Neuron (in vitro differentiated cells): Measurements from ENCODE around the gene C1QBP.
A peak's percentile ranks its signal among the peaks of the same experiment; 100 is the strongest.

Experiments
- H2AFZ ChIP-seq: one replicate; pipeline ENCODE4 v1.6.1; 2013; ENCODE audit warnings: low read depth, mild to moderate bottlenecking, inconsistent platforms, low read length, moderate library complexity
- H3K27me3 ChIP-seq: one replicate; pipeline ENCODE4 v1.6.1; 2013; ENCODE audit warnings: low read length; ENCODE audit not compliant: insufficient read depth
- H3K36me3 ChIP-seq: one replicate; pipeline ENCODE4 v1.6.1; 2013; ENCODE audit warnings: low read length; ENCODE audit not compliant: insufficient read depth
- H3K4me1 ChIP-seq: one replicate; pipeline ENCODE4 v1.6.1; 2013; ENCODE audit warnings: low read length; ENCODE audit not compliant: insufficient read depth
- H3K4me3 ChIP-seq: 2 replicates; pipeline ENCODE4 v1.5.1; 2013; ENCODE audit warnings: mild to moderate bottlenecking, low read length, moderate library complexity
- H3K9me3 ChIP-seq: one replicate; pipeline ENCODE4 v1.6.1; 2013; ENCODE audit warnings: low read length

Gene C1QBP, protein sequence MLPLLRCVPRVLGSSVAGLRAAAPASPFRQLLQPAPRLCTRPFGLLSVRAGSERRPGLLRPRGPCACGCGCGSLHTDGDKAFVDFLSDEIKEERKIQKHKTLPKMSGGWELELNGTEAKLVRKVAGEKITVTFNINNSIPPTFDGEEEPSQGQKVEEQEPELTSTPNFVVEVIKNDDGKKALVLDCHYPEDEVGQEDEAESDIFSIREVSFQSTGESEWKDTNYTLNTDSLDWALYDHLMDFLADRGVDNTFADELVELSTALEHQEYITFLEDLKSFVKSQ

DNA sequence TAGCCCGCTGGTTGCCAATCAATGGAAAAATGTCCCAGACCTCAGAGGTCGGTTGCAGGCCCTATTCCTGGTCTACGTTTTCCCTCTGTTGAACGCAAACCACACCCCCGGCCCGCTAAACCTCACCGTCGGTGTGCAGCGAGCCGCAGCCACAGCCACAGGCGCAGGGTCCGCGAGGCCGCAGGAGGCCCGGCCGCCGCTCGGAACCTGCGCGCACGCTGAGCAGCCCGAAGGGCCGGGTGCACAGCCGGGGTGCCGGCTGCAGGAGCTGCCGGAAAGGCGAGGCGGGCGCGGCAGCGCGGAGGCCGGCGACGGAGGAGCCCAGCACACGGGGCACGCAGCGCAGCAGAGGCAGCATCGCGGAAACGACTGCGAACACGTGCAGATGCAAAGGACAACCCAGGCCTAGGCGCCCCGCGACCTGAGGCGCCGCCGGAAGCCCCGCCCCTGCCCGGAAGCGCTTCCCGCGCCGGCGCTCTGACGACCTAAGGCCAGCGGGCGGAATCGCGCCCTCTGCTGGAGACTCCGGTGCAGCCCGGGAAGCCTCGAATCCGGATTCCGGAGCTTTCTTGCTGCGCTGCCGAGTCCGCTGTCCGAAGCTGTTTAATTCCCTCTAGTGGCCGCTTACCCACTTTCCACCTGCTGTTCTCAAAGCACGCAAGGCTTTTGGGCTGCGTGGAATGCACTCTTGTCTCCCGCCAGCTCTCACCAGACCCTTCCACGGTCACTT, at the start of gene C1QBP:
C1QBP (minus strand) TSS at position 440 of the 730 bp plus-strand sequence; CDS start at position 358, 82 bp downstream.
- peak within 1 kb of the TSS; percentile 60 for H2AFZ ChIP-seq
- H3K4me3 ChIP-seq, result peak within 1 kb of the TSS; percentile 85
- no peaks in the 10 kb centered on the region for H3K9me3 ChIP-seq
- peaks cover 15% of the 10 kb centered on the region for H3K4me1 ChIP-seq
- peaks cover 49% of the 10 kb centered on the region for H3K36me3 ChIP-seq
- no peaks in the 10 kb centered on the region for H3K27me3 ChIP-seq

DNA sequence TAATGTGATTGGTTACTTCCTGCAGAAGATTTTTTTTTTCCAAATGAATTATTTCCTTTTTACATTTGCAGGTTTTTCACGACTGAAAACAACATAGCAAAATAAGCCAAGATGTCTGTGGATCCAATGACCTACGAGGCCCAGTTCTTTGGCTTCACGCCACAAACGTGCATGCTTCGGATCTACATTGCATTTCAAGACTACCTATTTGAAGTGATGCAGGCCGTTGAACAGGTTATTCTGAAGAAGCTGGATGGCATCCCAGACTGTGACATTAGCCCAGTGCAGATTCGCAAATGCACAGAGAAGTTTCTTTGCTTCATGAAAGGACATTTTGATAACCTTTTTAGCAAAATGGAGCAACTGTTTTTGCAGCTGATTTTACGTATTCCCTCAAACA, 49.8 kb upstream of the C1QBP start:
- peaks cover 16% of the 10 kb centered on the region for H3K4me1 ChIP-seq
- peaks cover 45% of the 10 kb centered on the region for H3K36me3 ChIP-seq
- H3K9me3 ChIP-seq, result peaks cover 10% of the 10 kb centered on the region
- H3K27me3 ChIP-seq, result no peaks in the 10 kb centered on the region
- H3K4me3 ChIP-seq, result no peak overlapping the region
- no peak overlapping the region for H2AFZ ChIP-seq

DNA sequence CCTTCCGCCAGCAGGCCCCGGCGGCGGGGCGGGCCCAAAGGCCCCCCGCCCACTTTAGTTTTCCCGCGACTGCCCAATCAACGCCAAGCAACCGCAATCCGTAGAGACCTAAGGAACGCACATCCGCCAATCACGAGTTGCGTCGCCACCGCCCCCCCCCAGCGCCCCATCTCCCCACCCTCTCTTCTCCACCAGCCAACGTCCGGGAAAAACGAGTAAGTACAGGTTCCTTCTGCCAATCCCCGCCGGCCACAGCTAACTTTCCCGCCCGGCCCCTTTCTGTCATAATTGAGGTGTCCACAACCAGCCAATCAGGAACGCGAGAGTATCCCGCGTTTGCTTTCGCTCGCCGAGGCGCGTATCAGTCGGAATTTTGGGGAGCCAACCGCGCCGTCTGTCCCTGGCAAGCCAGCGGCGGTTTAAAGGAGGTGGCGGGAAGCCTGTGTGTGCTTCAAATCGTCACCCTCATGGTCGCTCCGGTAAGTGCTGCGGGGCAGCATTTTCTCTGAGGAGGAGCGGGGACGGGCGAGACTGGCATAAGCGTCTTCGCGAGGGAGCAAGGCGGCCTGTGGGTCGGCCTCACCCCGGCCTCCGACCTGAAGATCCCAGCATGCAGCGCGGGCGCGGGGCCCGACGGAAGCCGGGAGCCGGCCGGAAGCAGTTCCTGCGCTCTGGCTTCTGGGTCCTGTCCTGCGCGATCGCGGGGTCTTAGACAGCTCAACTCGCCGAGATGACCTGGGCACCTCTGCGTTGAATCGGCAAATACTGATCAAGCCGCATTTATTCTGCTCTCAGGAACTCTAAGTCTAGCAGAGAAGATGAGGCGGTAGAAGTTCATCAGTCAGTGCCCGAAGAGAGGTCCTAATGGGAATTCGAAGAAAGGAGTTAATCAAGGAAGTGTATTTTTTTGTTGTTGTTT, 47.5 kb upstream of the C1QBP start, which contains the start of gene MIS12:
MIS12 (plus strand) TSS at position 361 of the 919 bp plus-strand sequence. CDS start 2,297 bp downstream, outside the sequence.
- Histone ChIP-seq H3K9me3 (peaks cover 6% of the 10 kb centered on the region), H3K36me3 (peaks cover 65% of the 10 kb centered on the region), H3K4me3 (peak within 1 kb of the TSS; percentile 99), H3K27me3 (no peaks in the 10 kb centered on the region), H3K4me1 (peaks cover 16% of the 10 kb centered on the region), H2AFZ (peak within 1 kb of the TSS; percentile 79)

DNA sequence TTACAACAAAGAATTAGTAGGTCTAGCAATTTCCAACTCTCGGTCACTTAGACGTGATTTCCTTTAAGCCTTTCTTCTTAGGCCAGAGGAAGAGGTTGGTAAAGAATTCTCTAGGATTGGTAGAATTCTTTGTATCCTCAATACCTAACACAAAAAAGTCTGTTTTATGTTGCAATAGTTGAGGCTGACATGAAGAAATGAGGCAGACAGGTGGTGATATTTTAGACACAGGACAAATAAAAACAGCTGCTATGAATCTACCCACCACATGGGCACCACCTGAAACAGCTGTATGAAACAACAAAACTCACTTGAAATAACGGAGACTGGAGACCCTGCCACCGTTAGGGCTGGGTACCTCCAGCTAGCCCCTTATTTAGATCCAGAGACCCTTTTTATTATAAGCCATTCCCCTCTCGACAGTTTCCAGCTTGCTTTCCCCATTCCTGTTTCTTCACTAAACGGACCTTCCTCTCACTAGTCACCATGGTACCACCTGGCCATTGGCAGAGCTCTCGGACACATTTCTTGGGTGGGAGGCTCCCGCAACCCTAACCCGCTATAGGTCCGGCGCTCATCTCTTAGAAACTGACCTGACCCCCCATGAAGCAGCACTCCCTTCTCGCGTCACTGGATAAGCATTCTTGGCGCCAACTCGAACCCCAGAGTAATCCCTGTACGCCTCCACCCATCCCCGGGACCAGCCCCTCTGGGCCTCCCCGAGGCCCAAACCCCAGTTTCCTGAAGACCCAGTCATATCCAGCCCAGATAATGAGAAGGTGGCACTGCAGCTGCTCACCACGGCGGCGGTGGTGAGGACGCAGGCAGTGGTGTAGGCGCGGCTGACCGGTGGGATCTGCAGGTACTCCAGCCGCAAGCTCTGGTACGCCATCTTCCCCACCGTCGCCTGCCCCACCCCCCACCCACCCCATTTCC, 46.6 kb upstream of the C1QBP start, which contains the start of gene DERL2:
DERL2 (minus strand) TSS at position 909 of the 936 bp plus-strand sequence; CDS start at position 892, 17 bp downstream.
- Histone ChIP-seq H3K9me3 (peaks cover 6% of the 10 kb centered on the region), H2AFZ (peak within 1 kb of the TSS; percentile 79), H3K4me3 (peak within 1 kb of the TSS; percentile 99), H3K4me1 (peaks cover 16% of the 10 kb centered on the region), H3K36me3 (peaks cover 68% of the 10 kb centered on the region), H3K27me3 (no peaks in the 10 kb centered on the region)

DNA sequence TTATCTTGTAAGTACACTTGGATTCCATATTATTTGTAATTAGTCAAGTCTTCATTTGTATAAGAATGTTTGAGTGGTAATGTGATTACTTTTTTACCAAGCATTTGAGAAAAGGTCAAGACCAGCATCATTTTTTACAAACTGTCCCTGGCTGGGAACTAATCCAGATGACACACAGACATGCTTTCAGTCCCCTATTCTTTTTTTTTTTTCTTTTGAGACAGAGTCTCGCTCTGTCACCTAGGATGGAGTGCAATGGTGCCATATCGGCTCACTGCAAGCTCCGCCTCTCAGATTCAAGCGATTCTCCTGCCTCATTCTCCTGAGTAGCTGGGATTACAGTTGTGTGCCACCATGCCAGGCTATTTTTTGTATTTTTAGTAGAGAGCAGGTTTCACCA, 42.5 kb upstream of the C1QBP start:
- Histone ChIP-seq H3K4me1 (peaks cover 12% of the 10 kb centered on the region), H3K36me3 (peaks cover 77% of the 10 kb centered on the region), H3K9me3 (peaks cover 14% of the 10 kb centered on the region), H3K27me3 (no peaks in the 10 kb centered on the region), H2AFZ (no peak overlapping the region), H3K4me3 (no peak overlapping the region)

DNA sequence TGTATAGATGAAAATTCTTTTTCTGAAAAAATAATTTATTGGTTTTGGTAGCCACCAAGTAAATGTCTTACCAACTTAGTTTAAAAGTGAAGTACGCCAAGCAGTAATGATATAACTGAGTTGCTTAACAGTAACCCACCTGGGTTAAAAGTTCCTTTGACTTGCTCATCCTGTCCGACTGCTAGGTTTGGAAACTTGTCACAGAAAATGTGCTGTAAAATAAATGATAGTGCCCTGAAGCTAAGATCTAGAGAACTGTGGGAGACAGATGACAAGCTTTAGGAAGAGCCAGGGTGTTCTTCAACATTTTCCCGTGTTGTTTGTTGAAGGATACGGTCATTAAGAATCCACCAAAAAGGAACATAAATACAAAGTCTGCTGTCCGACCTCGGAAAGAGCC, 42.0 kb upstream of the C1QBP start:
- no peak overlapping the region for H3K4me3 ChIP-seq
- no peak overlapping the region for H2AFZ ChIP-seq
- peaks cover 81% of the 10 kb centered on the region for H3K36me3 ChIP-seq
- H3K27me3 ChIP-seq, result no peaks in the 10 kb centered on the region
- H3K4me1 ChIP-seq, result peaks cover 12% of the 10 kb centered on the region
- H3K9me3 ChIP-seq, result peaks cover 14% of the 10 kb centered on the region

DNA sequence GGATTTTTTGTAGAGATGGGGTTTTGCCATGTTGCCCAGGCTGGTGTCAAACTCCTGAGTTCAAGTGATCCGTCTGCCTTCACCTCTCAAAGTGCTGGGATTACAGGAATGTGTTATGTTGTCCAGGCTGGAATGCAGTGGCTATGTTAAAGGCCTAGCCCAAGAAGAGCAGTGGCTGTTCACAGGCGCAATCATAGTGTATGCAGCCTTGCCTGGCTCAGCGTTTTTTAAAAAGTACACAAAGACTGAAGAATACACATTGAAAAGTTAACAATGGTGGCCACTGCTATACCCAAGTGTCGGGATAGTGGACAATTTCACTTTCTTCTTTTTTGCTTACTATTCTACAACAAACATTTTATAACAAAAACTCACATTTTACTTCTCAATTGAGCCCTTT, 40.0 kb upstream of the C1QBP start:
- no peaks in the 10 kb centered on the region for H3K27me3 ChIP-seq
- peaks cover 88% of the 10 kb centered on the region for H3K36me3 ChIP-seq
- H2AFZ ChIP-seq, result no peak overlapping the region
- H3K4me1 ChIP-seq, result no peaks in the 10 kb centered on the region
- H3K4me3 ChIP-seq, result no peak overlapping the region
- H3K9me3 ChIP-seq, result peaks cover 14% of the 10 kb centered on the region

DNA sequence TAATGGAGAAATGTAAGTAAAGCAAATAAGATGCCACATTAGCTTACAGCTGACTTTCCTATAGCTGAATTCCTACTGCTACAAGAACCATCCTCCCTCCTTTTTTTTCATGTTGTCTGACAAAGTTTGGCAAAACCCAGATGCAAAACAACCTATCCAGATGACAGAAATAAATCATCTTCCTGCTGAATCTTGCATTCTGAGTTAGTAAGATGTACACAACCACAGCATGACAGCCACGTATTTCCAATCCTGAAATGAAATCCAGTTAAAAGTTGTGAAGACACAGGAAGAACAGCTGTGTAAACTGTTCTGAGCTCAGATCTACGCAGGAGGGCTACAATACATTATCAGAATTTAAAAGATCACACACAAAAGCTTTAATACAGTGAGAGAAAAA, 35.0 kb upstream of the C1QBP start:
- Histone ChIP-seq H3K4me1 (no peaks in the 10 kb centered on the region), H2AFZ (no peak overlapping the region), H3K9me3 (peaks cover 12% of the 10 kb centered on the region), H3K4me3 (no peak overlapping the region), H3K27me3 (no peaks in the 10 kb centered on the region), H3K36me3 (peaks cover 59% of the 10 kb centered on the region)

DNA sequence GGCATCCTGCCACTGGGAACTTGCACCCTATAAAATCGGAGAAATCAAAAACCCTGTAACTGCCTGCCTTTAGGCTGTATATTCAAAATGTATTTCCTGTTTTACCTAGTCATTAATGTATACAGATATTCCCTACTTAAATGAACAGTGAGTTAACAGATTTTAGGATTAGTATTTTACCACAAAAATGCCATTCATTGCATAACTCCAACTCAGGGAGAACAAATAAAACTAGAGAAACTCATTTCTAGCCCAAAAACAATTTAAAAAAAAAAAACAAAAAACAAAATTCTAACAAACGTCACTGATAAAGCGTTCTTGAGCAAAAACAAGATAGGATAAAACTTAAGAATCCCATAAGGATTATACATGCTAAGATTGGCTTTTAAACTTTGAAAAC, 33.6 kb upstream of the C1QBP start:
- peaks cover 46% of the 10 kb centered on the region for H3K36me3 ChIP-seq
- H3K9me3 ChIP-seq, result no peaks in the 10 kb centered on the region
- peaks cover 4% of the 10 kb centered on the region for H3K4me1 ChIP-seq
- no peaks in the 10 kb centered on the region for H3K27me3 ChIP-seq
- no peak overlapping the region for H2AFZ ChIP-seq
- H3K4me3 ChIP-seq, result no peak overlapping the region

DNA sequence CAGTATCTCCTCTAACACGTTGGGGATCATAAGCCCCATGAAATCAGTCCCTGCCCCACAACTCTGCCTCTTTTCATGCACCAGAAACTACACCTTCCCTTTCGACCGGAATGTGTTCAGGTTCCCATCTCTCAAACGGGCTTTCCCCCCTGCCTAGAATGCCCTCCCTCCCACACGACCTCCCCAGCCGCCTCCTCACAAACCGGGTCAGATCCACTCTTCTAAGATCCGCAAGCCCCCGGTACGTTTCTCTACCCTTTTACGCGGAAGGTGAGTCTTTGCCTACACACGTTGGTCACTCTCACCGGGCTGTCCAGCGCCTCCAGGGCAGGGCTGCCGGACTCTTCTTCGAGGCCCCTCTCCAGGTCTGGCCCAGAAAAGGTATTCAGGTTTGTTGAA, 29.1 kb upstream of the C1QBP start:
- Histone ChIP-seq H3K4me1 (peaks cover 16% of the 10 kb centered on the region), H2AFZ (peak overlapping the region; percentile 29), H3K36me3 (peaks cover 13% of the 10 kb centered on the region), H3K9me3 (no peaks in the 10 kb centered on the region), H3K4me3 (peak overlapping the region; percentile 90), H3K27me3 (no peaks in the 10 kb centered on the region)

DNA sequence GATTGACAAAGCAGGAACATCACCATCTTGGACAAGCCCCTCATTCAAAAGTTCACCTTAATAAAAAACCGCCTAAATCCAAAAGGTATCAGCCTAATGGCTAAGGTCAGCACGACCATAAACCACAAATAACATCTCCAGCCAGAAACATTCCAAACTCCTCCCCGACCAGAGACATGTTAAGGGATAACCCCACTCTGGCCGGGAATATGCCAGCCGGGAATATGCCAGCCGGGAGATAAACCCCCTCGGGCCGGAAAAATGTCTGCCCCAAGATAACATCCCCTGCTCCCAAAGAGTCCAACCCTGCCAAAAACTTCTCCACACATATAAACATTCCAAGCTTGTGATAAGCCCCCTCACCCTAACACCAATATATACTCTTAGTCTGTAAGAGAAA, 28.5 kb upstream of the C1QBP start:
- H3K9me3 ChIP-seq, result no peaks in the 10 kb centered on the region
- peaks cover 13% of the 10 kb centered on the region for H3K36me3 ChIP-seq

DNA sequence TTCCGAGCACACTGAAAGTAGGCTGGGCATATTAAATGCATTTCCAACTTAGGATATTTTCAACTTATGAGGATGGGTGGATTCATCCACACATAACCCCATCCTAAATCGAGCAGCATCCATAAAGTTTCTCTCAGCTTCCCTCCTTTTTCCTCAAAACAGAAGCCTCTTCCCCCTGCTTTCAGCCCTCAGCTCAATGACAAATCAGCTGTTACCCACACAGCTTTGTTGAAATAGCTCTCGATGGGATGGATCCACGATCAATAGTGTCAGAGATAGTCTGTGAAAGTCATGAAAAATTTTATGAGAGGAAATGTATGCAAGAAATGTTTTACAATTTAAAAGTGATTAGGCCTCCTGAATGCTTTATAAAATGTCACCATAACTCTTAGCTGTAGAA, 27.3 kb upstream of the C1QBP start:
- H2AFZ ChIP-seq, result no peak overlapping the region
- H3K4me3 ChIP-seq, result peak overlapping the region; percentile 90
- peaks cover 16% of the 10 kb centered on the region for H3K4me1 ChIP-seq
- no peaks in the 10 kb centered on the region for H3K27me3 ChIP-seq
- peaks cover 9% of the 10 kb centered on the region for H3K36me3 ChIP-seq
- H3K9me3 ChIP-seq, result no peaks in the 10 kb centered on the region

More for the DNA sequence above, 28.5 kb upstream of the C1QBP start:
- Histone ChIP-seq H3K4me3 (peak overlapping the region; percentile 90), H3K27me3 (no peaks in the 10 kb centered on the region), H3K4me1 (peaks cover 16% of the 10 kb centered on the region), H2AFZ (no peak overlapping the region)
